ENCODE results near the gene KIF13A.

- TF ChIP-seq EZH2 (IDR thresholded peaks at IDR 0.05; ENCODE audit: low read depth, unreplicated experiment) (no peak), EZH2phosphoT487 (IDR thresholded peaks at IDR 0.05; ENCODE audit: unreplicated experiment) (no peak), REST (IDR thresholded peaks at IDR 0.05; ENCODE audit: unreplicated experiment) (no peak), ZNF114 (CRISPR knock-in tag; IDR thresholded peaks at IDR 0.05) (no peak), ZNF331 (CRISPR knock-in tag; IDR thresholded peaks at IDR 0.05; ENCODE audit: low read depth) (no peak), POLR2AphosphoS5 (IDR thresholded peaks at IDR 0.05; ENCODE audit: low read depth) (no peak), STAT1 (IDR thresholded peaks at IDR 0.05; ENCODE audit: unreplicated experiment) (no peak)
- TF ChIP-seq, protein P1, sequence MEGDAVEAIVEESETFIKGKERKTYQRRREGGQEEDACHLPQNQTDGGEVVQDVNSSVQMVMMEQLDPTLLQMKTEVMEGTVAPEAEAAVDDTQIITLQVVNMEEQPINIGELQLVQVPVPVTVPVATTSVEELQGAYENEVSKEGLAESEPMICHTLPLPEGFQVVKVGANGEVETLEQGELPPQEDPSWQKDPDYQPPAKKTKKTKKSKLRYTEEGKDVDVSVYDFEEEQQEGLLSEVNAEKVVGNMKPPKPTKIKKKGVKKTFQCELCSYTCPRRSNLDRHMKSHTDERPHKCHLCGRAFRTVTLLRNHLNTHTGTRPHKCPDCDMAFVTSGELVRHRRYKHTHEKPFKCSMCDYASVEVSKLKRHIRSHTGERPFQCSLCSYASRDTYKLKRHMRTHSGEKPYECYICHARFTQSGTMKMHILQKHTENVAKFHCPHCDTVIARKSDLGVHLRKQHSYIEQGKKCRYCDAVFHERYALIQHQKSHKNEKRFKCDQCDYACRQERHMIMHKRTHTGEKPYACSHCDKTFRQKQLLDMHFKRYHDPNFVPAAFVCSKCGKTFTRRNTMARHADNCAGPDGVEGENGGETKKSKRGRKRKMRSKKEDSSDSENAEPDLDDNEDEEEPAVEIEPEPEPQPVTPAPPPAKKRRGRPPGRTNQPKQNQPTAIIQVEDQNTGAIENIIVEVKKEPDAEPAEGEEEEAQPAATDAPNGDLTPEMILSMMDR (conservative IDR thresholded peaks at IDR 0.05; ENCODE audit: low read depth in 2 of 2): no peak
- TF ChIP-seq, protein P2, sequence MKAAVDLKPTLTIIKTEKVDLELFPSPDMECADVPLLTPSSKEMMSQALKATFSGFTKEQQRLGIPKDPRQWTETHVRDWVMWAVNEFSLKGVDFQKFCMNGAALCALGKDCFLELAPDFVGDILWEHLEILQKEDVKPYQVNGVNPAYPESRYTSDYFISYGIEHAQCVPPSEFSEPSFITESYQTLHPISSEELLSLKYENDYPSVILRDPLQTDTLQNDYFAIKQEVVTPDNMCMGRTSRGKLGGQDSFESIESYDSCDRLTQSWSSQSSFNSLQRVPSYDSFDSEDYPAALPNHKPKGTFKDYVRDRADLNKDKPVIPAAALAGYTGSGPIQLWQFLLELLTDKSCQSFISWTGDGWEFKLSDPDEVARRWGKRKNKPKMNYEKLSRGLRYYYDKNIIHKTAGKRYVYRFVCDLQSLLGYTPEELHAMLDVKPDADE (IDR thresholded peaks at IDR 0.05): no peak
Measured at GRCh38 chr6:17869010-17869752, 118.3 kb downstream of the KIF13A start.

Data from GM23338 (cell line).